Keratinocyte (primary cell): ENCODE data around the gene LPIN3.
A peak's percentile ranks its signal among the peaks of the same experiment; 100 is the strongest.

Experiments used
- CTCF ChIP-seq, 3 experiments: IDR thresholded peaks in 1 of 3; conservative IDR thresholded peaks in 1 of 3; optimal IDR thresholded peaks in 1 of 3; 2 replicates in 2 of 3; 3 replicates in 1 of 3; pipeline versions ENCODE3 to v1.5.1; 2011; ENCODE audit warnings: low read length in 3 of 3, mild to moderate bottlenecking in 3 of 3, moderate library complexity in 2 of 3, control low read depth in 1 of 3, inconsistent platforms in 1 of 3; ENCODE audit not compliant: insufficient read depth in 2 of 3; ENCODE audit errors: extremely low read depth in 1 of 3
- EZH2 ChIP-seq: IDR thresholded peaks from one replicate; pipeline ENCODE4 v1.6.1; 2012; ENCODE audit warnings: inconsistent platforms, mild to moderate bottlenecking, low read length, moderate library complexity

- TF ChIP-seq CTCF (optimal IDR thresholded peaks at IDR 0.05 in 1 of 3, IDR thresholded peaks at IDR 0.05 in 1 of 3, conservative IDR thresholded peaks at IDR 0.05 in 1 of 3; ENCODE audit: extremely low read depth in 1 of 3, insufficient read depth in 2 of 3, low read length in 3 of 3) = peak in 2 of 3 experiments; percentile 57 to 70
- TF ChIP-seq EZH2 = no peak
These were observed at the start of gene LPIN3 for GRCh38 chr20:41340327-41341055.
